ENCODE data around the gene TKTL1.

The TKTL1 gene

DNA sequence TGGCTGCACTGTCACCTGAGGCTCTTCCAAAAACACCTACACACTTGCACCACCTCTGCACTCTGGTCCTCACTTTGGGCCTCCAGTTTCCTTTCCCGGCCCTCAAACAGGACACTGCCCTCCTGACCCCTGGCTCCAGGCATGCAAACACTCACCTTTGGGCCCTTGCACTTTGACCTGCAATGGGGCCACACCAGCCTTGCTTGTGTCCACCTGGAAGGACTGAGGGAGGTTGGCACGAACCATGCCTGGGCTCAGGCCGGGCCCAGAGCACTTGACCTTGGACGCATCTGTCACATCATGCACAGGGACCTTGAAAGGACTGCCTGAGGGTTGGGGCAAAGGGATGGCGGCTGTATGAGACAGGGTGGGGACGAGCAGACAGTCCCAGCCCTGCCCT lies 63.2 kb downstream of the TKTL1 start:
- DNase-seq (ENCODE audit: low read depth in 2 of 2, low spot score in 1 of 2), result no peak

- DNase-seq (ENCODE audit: low read depth in 2 of 2, low spot score in 1 of 2), result no peak
These were observed 64.0 kb downstream of the TKTL1 start for GRCh38 chrX:154359362-154360154.

GRCh38 chrX:154360155-154360713 lies 64.6 kb downstream of the TKTL1 start:
- DNase-seq (ENCODE audit: low read depth in 2 of 2, low spot score in 1 of 2), result no peak

DNA sequence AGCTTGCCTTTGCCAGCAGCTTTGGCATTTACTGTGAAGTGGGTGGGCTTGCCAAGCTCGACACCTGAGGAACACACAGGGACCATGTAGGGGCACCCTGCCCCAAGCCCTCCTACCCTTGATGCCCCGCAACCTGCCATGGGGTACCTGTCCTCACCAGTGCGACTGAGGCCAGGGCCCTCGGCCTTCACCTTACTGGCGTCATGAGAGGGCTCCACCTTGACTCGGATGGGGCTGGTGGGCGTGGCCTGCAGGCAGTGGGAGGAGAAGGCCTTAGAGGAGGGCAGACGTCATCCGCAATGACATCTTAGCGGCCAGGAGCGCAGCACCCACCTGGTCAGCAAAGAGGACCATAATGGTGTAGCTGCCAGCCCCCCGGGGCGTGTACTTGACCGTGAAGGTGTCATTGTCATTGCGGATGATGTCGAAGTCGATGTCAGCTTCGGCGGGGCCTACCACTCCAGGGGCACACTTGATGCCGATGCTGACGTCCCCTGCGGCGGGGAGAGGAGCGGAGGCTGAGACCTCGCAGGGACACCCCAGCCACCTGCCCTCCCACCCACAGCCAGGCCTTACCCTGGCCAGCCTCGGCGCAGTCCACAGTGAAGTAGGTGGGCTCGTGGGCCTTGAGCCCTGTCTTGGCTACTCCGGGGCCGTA lies 66.6 kb downstream of the TKTL1 start:
- no peak for DNase-seq (ENCODE audit: low read depth in 2 of 2, low spot score in 1 of 2)

GRCh38 chrX:154363706-154364439 lies 68.3 kb downstream of the TKTL1 start:
- no peak for DNase-seq (ENCODE audit: low read depth in 2 of 2, low spot score in 1 of 2)

- DNase-seq (ENCODE audit: low read depth in 2 of 2, low spot score in 1 of 2), result no peak
These were observed 69.5 kb downstream of the TKTL1 start for GRCh38 chrX:154365052-154365600.

DNA sequence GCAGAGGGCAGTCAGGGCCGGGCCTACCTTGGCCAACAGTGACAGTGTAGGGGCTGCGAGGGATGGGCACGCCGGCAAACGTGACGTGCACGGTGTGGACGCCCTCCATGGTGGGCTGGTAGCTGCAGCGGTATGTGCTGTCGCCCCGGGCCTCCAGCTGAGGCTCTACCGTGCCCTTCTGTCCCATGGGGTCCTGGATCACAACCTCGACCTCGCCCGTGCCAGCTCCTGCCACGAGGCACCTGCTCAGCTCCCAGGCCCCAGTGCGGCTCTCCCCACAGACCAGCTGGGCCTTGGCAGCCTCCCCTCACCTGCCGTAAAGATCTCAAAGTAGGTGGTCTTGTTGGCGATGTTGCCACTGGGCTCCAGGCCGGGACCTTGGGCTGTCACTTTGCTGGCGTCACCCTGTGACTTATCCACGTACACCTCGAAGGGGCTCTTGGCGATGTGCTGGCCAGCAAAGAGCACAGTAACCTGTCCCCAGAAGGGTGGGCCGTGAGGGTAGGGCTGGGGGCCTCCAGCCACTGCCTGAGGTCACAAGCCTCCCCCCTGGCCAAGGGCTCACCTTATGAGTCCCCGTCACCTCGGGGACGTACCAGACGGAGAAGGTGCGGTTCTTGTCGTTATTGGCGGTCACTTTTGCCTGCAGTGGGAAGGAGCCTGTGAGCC lies 70.5 kb downstream of the TKTL1 start:
- no peak for DNase-seq (ENCODE audit: low read depth in 2 of 2, low spot score in 1 of 2)

- no peak for DNase-seq (ENCODE audit: low read depth in 2 of 2, low spot score in 1 of 2)
These were observed 71.1 kb downstream of the TKTL1 start for GRCh38 chrX:154366666-154367055.

DNA sequence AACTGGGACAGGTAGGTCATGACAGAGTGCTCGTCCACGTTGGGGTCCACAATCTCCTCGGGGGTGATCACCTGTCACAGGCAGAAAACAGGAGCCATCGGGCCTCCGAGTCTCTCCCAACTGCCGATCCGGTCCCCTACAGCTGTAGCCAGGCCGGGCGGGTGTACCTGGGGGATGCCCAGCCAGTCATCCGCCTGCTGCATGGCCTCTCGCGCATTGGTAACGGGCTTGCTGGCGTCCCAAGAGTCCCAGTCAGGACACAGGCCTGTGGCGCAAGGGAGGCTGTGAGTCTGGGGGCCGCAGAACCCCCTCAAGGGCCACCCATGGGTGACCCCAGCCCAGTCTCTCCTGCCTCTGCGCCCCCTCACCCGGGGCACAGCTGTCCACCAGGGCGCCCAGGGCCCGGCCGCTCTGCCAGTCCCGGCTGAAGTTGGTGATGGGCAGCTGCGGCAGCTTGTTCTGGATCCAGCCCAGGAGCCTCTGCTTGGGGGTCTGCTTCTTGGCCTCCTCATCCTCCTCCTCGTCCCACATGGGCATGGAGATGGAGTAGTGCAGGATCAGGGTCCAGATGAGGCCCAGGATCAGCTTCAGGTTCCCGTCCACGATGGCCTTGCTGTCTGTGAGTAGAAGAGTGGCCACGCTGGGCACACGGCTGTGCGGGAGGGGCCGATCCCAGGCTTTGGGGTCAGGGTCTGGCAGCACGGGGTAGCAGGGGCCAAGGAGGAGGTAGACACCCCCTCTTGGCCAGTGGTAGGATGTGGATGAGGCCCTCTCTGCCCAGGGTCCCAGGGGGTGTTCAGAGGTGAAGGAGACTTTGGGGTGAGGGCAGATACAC lies 72.1 kb downstream of the TKTL1 start:
- DNase-seq (ENCODE audit: low read depth in 2 of 2, low spot score in 1 of 2), result no peak

DNA sequence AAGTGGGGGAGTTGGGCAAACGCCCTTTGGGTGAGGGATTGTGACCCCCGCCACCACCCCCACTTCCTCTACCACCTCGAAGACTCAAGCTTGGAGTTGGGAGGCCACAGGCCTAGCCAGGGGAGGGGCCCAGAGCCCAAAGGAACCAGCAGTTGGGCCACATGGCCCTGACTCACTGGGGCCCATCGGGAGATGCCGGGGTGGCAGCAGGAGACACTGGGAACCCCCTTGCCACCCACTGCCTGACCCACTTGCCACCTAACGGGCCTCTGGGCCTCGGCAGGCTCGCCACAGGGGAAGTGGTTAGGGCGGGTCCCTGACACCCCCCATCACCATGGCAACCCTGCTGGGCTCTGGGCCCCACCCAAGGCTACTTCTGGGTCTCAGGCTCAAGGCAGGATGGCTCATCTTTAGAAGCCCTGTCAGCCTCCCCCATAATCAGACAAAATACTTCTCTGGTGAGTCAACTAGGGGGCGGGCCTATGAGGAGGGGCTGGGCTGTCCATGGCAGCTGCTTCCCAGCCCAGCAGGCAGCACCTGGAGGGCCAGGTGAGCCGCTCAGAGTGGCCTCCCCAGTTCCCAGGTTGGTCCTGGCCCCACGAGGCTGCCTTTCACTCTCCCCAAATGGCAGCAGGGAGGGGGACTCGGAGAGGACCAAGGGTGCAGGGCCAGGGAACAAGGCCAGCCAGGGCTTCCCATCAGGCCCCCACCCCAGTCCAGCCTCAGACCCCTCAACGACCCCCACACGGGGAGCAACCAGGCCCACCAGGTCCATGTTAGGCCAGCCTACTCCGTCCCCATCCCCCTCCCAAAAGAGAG lies 73.2 kb downstream of the TKTL1 start:
- peak; percentile 81 to 95 for DNase-seq (ENCODE audit: low read depth in 2 of 2, low spot score in 1 of 2)

GRCh38 chrX:154369449-154370299 lies 74.1 kb downstream of the TKTL1 start:
- DNase-seq (ENCODE audit: low read depth in 2 of 2, low spot score in 1 of 2), result peak; percentile 39 to 65

- DNase-seq (ENCODE audit: low read depth in 2 of 2, low spot score in 1 of 2), result no peak
These were observed 74.9 kb downstream of the TKTL1 start for GRCh38 chrX:154370300-154371016.

DNA sequence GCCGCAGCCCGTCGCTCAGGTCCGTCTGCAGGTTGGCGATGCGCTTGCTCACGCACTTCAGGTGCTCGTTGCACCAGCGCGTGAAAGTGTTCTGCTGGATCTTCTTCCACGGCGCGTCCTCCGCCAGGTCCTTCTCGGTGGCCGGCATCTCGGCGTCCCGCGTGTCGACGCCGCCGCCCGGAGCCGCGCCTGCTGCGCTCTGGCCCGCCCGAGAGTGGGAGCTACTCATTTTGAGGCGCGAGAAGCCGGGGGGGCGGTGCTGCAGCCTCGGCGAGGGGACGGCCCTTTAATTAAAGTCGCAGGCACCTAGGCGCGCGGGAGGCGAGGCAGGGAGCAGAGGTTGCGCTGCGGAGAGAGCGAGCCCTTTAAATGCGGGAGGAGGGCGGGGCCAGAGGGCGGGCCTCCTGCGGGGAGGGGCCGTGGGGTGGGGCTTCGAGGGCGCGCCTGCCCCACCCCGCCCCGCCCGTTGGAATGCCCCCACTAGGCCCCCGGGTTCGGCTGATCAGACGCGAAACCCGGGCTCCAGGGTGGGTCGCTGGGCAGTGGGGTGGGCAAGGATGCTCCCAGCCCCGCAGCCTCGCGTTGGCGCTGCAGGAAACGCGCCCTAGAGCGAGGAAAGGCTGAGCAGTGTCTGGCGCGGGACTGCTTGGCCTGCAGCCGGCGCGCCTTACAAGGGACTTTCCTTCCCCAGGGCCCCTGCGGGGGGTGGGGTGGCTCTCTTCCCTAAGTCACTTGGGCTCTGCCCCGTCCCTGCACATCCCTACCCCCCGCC lies 75.6 kb downstream of the TKTL1 start:
- peak; percentile 77 to 88 for DNase-seq (ENCODE audit: low read depth in 2 of 2, low spot score in 1 of 2)

DNA sequence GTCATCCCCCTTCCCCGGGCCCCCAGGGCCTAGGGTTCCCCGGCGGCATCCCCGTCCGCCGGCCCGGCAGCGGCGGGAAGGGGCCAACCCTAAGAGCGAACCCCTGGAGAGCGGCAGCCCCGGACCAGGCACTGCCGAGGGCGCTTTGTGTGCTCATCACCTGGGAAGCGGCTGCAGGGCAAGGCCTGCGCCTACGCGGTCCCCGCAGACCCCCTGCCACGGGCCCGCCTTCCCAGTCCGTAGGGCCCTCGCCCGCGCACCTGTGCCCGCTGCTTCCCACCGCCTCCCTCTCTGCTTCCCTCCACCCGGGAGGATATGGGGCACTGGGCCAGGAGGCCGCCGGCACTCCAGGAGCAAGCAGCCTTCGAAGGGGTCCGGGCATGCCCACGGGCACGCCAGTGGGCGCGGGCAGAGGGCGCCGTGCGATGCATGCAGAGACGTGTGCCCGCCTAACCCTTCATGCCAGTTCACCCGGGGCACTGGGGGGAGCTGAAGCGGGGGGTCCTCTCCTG lies 76.2 kb downstream of the TKTL1 start:
- no peak for DNase-seq (ENCODE audit: low read depth in 2 of 2, low spot score in 1 of 2)

GRCh38 chrX:154372612-154373022 lies 77.0 kb downstream of the TKTL1 start:
- no peak for DNase-seq (ENCODE audit: low read depth in 2 of 2, low spot score in 1 of 2)

Data from stimulated activated CD8-positive, alpha-beta memory T cell treated with anti-CD3 and anti-CD28 coated beads, Interleukin-4, amount 100 ng/mL, for 4 hours (primary cell).